H9 (cell line): Measurements from ENCODE around the gene LPP. TPM values are rescaled to one million over a fixed set of nuclear protein-coding genes. Genes with fewer than 3 reads are reported as not detected.
A peak's percentile ranks its signal among the peaks of the same experiment; 100 is the strongest.

ENCODE experiments used
- DNase-seq: peaks from one replicate; pipeline ENCODE4 v3.0.0-alpha.2; 2017
- H2AFZ ChIP-seq: one replicate; pipeline ENCODE4 v1.6.1; 2013; ENCODE audit warnings: mild to moderate bottlenecking, low read length, control low read depth, moderate library complexity
- H2AK5ac ChIP-seq: 2 replicates; pipeline ENCODE4 v1.6.1; 2013; ENCODE audit warnings: low read length, control low read depth, mixed read lengths; ENCODE audit not compliant: insufficient read length
- H2BK120ac ChIP-seq: one replicate; pipeline ENCODE4 v1.6.1; 2013; ENCODE audit warnings: low read depth, mild to moderate bottlenecking, low read length, control low read depth, inconsistent platforms; ENCODE audit not compliant: poor library complexity, severe bottlenecking
- H2BK12ac ChIP-seq: 2 replicates; pipeline ENCODE4 v1.6.1; 2013; ENCODE audit warnings: low read length, control low read depth, mixed read lengths, low read depth; ENCODE audit not compliant: insufficient read length
- H2BK15ac ChIP-seq: 2 replicates; pipeline ENCODE4 v1.6.1; 2013; ENCODE audit warnings: low read depth, low read length, control low read depth
- H2BK20ac ChIP-seq: one replicate; pipeline ENCODE4 v1.6.1; 2013; ENCODE audit warnings: low read depth, mild to moderate bottlenecking, low read length, control low read depth, inconsistent platforms; ENCODE audit not compliant: poor library complexity, severe bottlenecking
- H2BK5ac ChIP-seq: 2 replicates; pipeline ENCODE4 v1.6.1; 2013; ENCODE audit warnings: low read length, control low read depth, mixed read lengths; ENCODE audit not compliant: insufficient read length
- H3K14ac ChIP-seq: 2 replicates; pipeline ENCODE4 v1.6.1; 2013; ENCODE audit warnings: low read length, control low read depth; ENCODE audit not compliant: insufficient read depth
- H3K18ac ChIP-seq: 2 replicates; pipeline ENCODE4 v1.6.1; 2013; ENCODE audit warnings: low read depth, mild to moderate bottlenecking, mixed read lengths, low read length, control low read depth; ENCODE audit not compliant: insufficient read length
- H3K23ac ChIP-seq: 2 replicates; pipeline ENCODE4 v1.6.1; 2013; ENCODE audit warnings: low read length, control low read depth, mixed read lengths, low read depth; ENCODE audit not compliant: insufficient read length
- H3K23me2 ChIP-seq: 2 replicates; pipeline ENCODE4 v1.6.1; 2013; ENCODE audit warnings: low read depth, mild to moderate bottlenecking, mixed read lengths, low read length, control low read depth; ENCODE audit not compliant: insufficient read length, poor library complexity, severe bottlenecking
- H3K27ac ChIP-seq: 2 replicates; pipeline ENCODE4 v1.5.1; 2013; ENCODE audit warnings: low read length, control low read depth, mixed read lengths, low read depth; ENCODE audit not compliant: insufficient read length
- H3K27me3 ChIP-seq: 2 replicates; pipeline ENCODE4 v1.6.1; 2013; ENCODE audit warnings: low read length, control low read depth, inconsistent platforms; ENCODE audit not compliant: insufficient read depth
- H3K4ac ChIP-seq: 2 replicates; pipeline ENCODE4 v1.6.1; 2013; ENCODE audit warnings: low read depth, mild to moderate bottlenecking, control low read depth, inconsistent platforms, low read length, moderate library complexity
- H3K4me1 ChIP-seq: 2 replicates; pipeline ENCODE4 v1.6.1; 2013; ENCODE audit warnings: low read length, control low read depth, inconsistent platforms; ENCODE audit not compliant: insufficient read depth
- H3K4me2 ChIP-seq: 2 replicates; pipeline ENCODE4 v1.6.1; 2013; ENCODE audit warnings: low read length, control low read depth, mixed read lengths; ENCODE audit not compliant: insufficient read length, insufficient read depth
- H3K56ac ChIP-seq: 2 replicates; pipeline ENCODE4 v1.6.1; 2013; ENCODE audit warnings: low read depth, mild to moderate bottlenecking, mixed read lengths, low read length, control low read depth; ENCODE audit not compliant: insufficient read length
- H3K79me1 ChIP-seq: 2 replicates; pipeline ENCODE4 v1.6.1; 2013; ENCODE audit warnings: low read depth, mild to moderate bottlenecking, moderate library complexity, low read length, control low read depth, inconsistent platforms; ENCODE audit not compliant: insufficient read depth, poor library complexity, severe bottlenecking
- H3K79me2 ChIP-seq: 2 replicates; pipeline ENCODE4 v1.6.1; 2013; ENCODE audit warnings: low read length, control low read depth, inconsistent platforms; ENCODE audit not compliant: insufficient read depth
- H3K9ac ChIP-seq: 2 replicates; pipeline ENCODE4 v1.6.1; 2013; ENCODE audit warnings: low read length, control low read depth, mixed read lengths; ENCODE audit not compliant: insufficient read length; ENCODE audit errors: extremely low read depth
- H3K9me3 ChIP-seq: one replicate; pipeline ENCODE4 v1.6.1; 2013; ENCODE audit warnings: low read depth, low read length, inconsistent platforms; ENCODE audit not compliant: control insufficient read depth
- H3T11ph ChIP-seq: one replicate; pipeline ENCODE4 v1.6.1; 2013; ENCODE audit warnings: mild to moderate bottlenecking, low read length, control low read depth, inconsistent platforms
- H4K20me1 ChIP-seq: one replicate; pipeline ENCODE4 v1.6.1; 2013; ENCODE audit not compliant: control insufficient read depth, insufficient read length, insufficient read depth
- H4K5ac ChIP-seq: 2 replicates; pipeline ENCODE4 v1.6.1; 2013; ENCODE audit warnings: low read depth, mild to moderate bottlenecking, mixed read lengths, low read length, control low read depth; ENCODE audit not compliant: insufficient read length
- H4K8ac ChIP-seq: replicated peaks from 2 replicates; pipeline ENCODE4 v1.6.1; 2013; ENCODE audit warnings: low read length, control low read depth, mixed read lengths, low read depth; ENCODE audit not compliant: insufficient read length
- H4K91ac ChIP-seq: 2 replicates; pipeline ENCODE4 v1.6.1; 2013; ENCODE audit warnings: low read depth, mild to moderate bottlenecking, moderate library complexity, mixed read lengths, low read length, control low read depth; ENCODE audit not compliant: insufficient read length
- H3K27ac Mint-ChIP-seq, 3 experiments: 2 replicates in 2 of 3; 3 replicates in 1 of 3; pipeline ENCODE4 v1.8.0; 2020 to 2021; ENCODE audit warnings: mixed read lengths in 3 of 3, mild to moderate bottlenecking in 1 of 3, moderate library complexity in 1 of 3
- H3K27me3 Mint-ChIP-seq: 2 replicates; pipeline ENCODE4 v1.8.0; 2021; ENCODE audit warnings: low read depth, mild to moderate bottlenecking, moderate library complexity, mixed read lengths
- H3K36me3 Mint-ChIP-seq, 3 experiments: 2 replicates in 2 of 3; 3 replicates in 1 of 3; pipeline ENCODE4 v1.8.0; 2020 to 2021; ENCODE audit warnings: low read depth in 3 of 3, mixed read lengths in 3 of 3; ENCODE audit not compliant: insufficient read depth in 1 of 3
- H3K4me1 Mint-ChIP-seq, 2 experiments: 2 replicates each; pipeline ENCODE4 v1.8.0; 2020; ENCODE audit warnings: mixed read lengths in 2 of 2
- H3K4me3 Mint-ChIP-seq, 2 experiments: 2 replicates in 1 of 2; 3 replicates in 1 of 2; pipeline ENCODE4 v1.8.0; 2020 to 2021; ENCODE audit warnings: mild to moderate bottlenecking in 2 of 2, mixed read lengths in 2 of 2, moderate library complexity in 1 of 2
- H3K9me3 Mint-ChIP-seq, 2 experiments: 2 replicates in 1 of 2; 3 replicates in 1 of 2; pipeline ENCODE4 v1.8.0; 2020; ENCODE audit warnings: mild to moderate bottlenecking in 2 of 2, mixed read lengths in 2 of 2, moderate library complexity in 1 of 2
- CTCF ChIP-seq: fragments of 200-600 bp; sonication (generic); conservative IDR thresholded peaks from 3 replicates; pipeline ENCODE4 v1.8.0; 2021; ENCODE audit warnings: antibody characterized with exemption, mild to moderate bottlenecking
- WGBS: extraction: QIAGEN DNeasy Blood & Tissue Kit; methylation state at CpG from one replicate; pipeline ENCODE4 v1.1.7; 2013; ENCODE audit warnings: missing lambda C conversion rate, low lambda C conversion rate, mixed read lengths; ENCODE audit not compliant: insufficient read length; ENCODE audit errors: extremely low coverage; 5-methylcytosine and 5-hydroxymethylcytosine counted together
- total RNA-seq: library from RNA; stranded (reverse); gene quantifications from 2 replicates; pipeline ENCODE4 v1.2.1, GENCODE V29; 2021

The LPP gene
- total RNA-seq, 1 experiment from 2014 or later: 64.6 TPM

DNA sequence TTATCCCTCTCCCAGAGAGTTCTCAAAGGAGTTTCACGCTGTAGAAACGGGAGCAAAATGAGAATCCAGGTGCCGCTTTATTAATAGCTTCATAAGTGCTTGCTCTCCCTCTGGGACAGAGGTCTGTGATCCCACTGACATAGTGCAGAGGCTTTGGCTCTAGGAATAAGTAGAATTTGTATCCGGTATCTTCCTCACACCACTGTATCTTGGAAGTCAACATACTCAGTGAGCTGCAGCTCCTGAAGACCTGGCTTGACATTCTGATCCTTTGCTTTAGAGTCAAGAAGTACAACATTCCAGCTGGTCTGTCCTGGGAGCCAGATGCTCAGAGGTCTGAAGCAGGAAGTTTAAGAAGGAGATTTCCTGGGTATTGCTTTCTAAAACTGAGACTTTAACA lies 323.0 kb downstream of the LPP start:
- no peak overlapping the region for H3K27ac ChIP-seq
- H2BK15ac ChIP-seq: no peak overlapping the region
- H2BK20ac ChIP-seq: no peak overlapping the region
- H4K8ac ChIP-seq: no peak overlapping the region
- H3K36me3 Mint-ChIP-seq: no peaks in the 10 kb centered on the region
- no peaks in the 10 kb centered on the region for H4K20me1 ChIP-seq
- H3K56ac ChIP-seq: no peak overlapping the region
- H2BK12ac ChIP-seq: no peak overlapping the region
- no peaks in the 10 kb centered on the region for H3K23me2 ChIP-seq
- H4K5ac ChIP-seq: no peak overlapping the region
- no peaks in the 10 kb centered on the region for H3K9me3 Mint-ChIP-seq
- no peaks in the 10 kb centered on the region for H3K27me3 Mint-ChIP-seq
- H3K79me1 ChIP-seq: no peaks in the 10 kb centered on the region
- no peak overlapping the region for H3K4me3 Mint-ChIP-seq
- no peak for TF ChIP-seq CTCF
- H3K18ac ChIP-seq: no peak overlapping the region
- H2AFZ ChIP-seq: no peak overlapping the region
- H3K23ac ChIP-seq: no peak overlapping the region
- no peak for DNase-seq
- no peak overlapping the region for H3K14ac ChIP-seq
- H2BK5ac ChIP-seq: no peak overlapping the region
- no peaks in the 10 kb centered on the region for H3K9me3 ChIP-seq
- no peak overlapping the region for H3K9ac ChIP-seq
- H3K4me1 Mint-ChIP-seq: peaks cover 10 to 14% of the 10 kb centered on the region in 2 experiments
- H3K4me1 ChIP-seq: peaks cover 2% of the 10 kb centered on the region; the same call in 1 of the 2 replicates
- H3K27me3 ChIP-seq: no peaks in the 10 kb centered on the region
- H3K4me2 ChIP-seq: no peak overlapping the region
- no CpG with 5 or more reads among the region's 4 CpGs for WGBS
- H3K79me2 ChIP-seq: no peaks in the 10 kb centered on the region
- H2AK5ac ChIP-seq: no peak overlapping the region
- no peak overlapping the region for H2BK120ac ChIP-seq
- H3K27ac Mint-ChIP-seq: peak overlapping the region; percentile 11 to 64 (median 30); a peak in 4 of 7 replicates
- H3T11ph ChIP-seq: no peak overlapping the region
- H3K4ac ChIP-seq: no peak overlapping the region
- no peak overlapping the region for H4K91ac ChIP-seq
